Chondrocyte (in vitro differentiated cells): Measurements from ENCODE around the gene DNAH6. TPM values are rescaled to one million over a fixed set of nuclear protein-coding genes. Genes with fewer than 3 reads are reported as not detected.

Source experiments
- DNase-seq: peaks from one replicate; pipeline ENCODE4 v3.0.0; 2021; ENCODE audit warnings: mixed read lengths, low spot score
- H3K27ac Mint-ChIP-seq: one replicate; pipeline ENCODE4 v1.8.0; 2021; ENCODE audit warnings: mild to moderate bottlenecking, moderate library complexity, mixed read lengths; ENCODE audit not compliant: unreplicated experiment
- H3K27me3 Mint-ChIP-seq: 2 replicates; pipeline ENCODE4 v1.8.0; 2021; ENCODE audit warnings: low read depth, mixed read lengths
- H3K36me3 Mint-ChIP-seq: 2 replicates; pipeline ENCODE4 v1.8.0; 2021; ENCODE audit warnings: low read depth, mixed read lengths
- H3K4me1 Mint-ChIP-seq: 2 replicates; pipeline ENCODE4 v1.8.0; 2021; ENCODE audit warnings: low read depth, mild to moderate bottlenecking, mixed read lengths
- H3K4me3 Mint-ChIP-seq: one replicate; pipeline ENCODE4 v1.8.0; 2021; ENCODE audit warnings: mild to moderate bottlenecking, moderate library complexity, mixed read lengths; ENCODE audit not compliant: unreplicated experiment
- H3K9me3 Mint-ChIP-seq: 2 replicates; pipeline ENCODE4 v1.8.0; 2021; ENCODE audit warnings: low read depth, mixed read lengths
- CTCF ChIP-seq: fragments of 200-600 bp; sonication (generic); IDR thresholded peaks from 2 replicates; pipeline ENCODE4 v1.5.0; 2021; ENCODE audit warnings: antibody characterized with exemption, mild to moderate bottlenecking, moderate library complexity
- total RNA-seq: library from RNA; stranded (reverse); gene quantifications from 3 replicates; pipeline ENCODE4 v1.2.1, GENCODE V29; 2021

DNAH6 gene
- total RNA-seq, 1 donor from 2014 or later = not detected

DNA sequence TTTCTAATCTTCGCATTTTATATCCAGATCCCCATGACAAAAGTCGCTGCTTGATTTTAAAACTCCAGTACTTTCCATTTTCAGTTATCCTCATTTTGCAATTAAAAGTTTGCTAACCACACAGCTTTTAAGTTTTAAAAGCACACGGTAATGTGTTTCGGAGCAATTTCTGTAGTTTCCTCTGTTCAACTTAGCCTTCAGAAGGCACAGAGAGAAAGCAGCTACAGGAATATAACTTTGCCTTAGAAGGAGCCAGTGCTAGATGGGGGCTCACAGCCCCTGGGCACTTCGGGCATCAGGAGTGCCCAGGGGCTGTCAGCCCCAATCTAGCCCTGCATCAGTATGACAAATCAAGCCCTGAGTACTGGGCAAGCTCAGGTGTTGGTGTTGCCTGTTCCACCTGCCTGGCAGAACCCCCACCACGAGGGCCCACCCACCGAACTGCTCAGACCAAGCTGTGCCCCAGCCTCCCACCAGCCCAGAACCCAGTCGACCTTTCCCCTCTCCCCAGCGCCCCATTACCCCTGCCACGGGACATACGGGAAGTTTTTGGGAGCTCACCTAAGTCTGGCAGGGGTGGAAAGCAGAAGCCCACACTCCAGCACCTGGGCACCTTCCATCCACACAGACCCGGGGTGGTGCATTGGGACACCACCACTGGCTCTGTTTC, 317.3 kb downstream of the DNAH6 start:
- peaks cover 5% of the 10 kb centered on the region for H3K36me3 Mint-ChIP-seq
- no peak overlapping the region for H3K27ac Mint-ChIP-seq
- peaks cover 8% of the 10 kb centered on the region for H3K27me3 Mint-ChIP-seq
- peaks cover 9% of the 10 kb centered on the region for H3K9me3 Mint-ChIP-seq
- no peak for DNase-seq
- H3K4me1 Mint-ChIP-seq = peaks cover 5% of the 10 kb centered on the region
- no peak for TF ChIP-seq CTCF
- no peak overlapping the region for H3K4me3 Mint-ChIP-seq

GRCh38 chr2:84836215-84836614, 319.9 kb downstream of the DNAH6 start:
- Mint-ChIP-seq H3K4me3 (no peak overlapping the region), H3K9me3 (peaks cover 9% of the 10 kb centered on the region), H3K27ac (no peak overlapping the region), H3K36me3 (peaks cover 5% of the 10 kb centered on the region), H3K4me1 (peaks cover 27% of the 10 kb centered on the region), H3K27me3 (peaks cover 6% of the 10 kb centered on the region)
- DNase-seq = no peak
- TF ChIP-seq CTCF = no peak

DNA sequence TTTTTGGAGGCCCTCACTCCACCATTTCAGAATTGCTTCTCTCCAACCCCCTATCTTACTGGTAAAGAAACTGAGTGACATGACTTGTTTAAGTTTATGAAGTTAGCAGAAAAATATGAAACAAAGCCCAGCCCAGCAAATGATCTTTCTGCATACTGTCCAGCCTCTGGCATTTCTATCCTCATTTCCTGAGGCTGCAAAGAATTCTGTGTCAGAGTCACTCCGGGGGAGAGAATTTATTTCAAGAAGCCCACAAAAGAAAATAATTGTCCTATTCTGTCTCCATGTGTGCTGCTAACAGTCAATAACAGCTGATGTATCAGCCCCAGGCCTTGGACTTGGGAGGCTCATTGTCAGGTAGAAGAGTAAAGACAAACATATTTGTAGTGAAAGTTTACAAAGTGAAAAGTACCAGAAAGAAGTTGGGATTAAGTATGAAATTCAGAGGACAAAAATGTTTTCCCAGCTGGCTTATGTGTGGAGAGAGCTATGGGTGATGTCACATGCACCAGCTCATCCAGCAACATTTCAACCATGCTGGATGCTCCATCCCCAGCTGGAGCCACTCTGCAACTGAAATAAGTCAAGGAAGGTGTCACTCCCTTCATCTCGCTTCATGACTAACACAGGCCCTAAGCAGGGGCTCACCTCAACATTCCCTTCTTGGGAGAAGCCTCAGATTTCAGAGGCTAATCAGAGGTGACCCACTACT, 322.3 kb downstream of the DNAH6 start:
- Mint-ChIP-seq H3K36me3 (peaks cover 5% of the 10 kb centered on the region), H3K4me1 (peaks cover 27% of the 10 kb centered on the region), H3K27me3 (peaks cover 4% of the 10 kb centered on the region), H3K27ac (peak overlapping the region; percentile 50), H3K9me3 (peaks cover 9% of the 10 kb centered on the region), H3K4me3 (no peak overlapping the region)
- TF ChIP-seq CTCF = no peak
- no peak for DNase-seq

DNA sequence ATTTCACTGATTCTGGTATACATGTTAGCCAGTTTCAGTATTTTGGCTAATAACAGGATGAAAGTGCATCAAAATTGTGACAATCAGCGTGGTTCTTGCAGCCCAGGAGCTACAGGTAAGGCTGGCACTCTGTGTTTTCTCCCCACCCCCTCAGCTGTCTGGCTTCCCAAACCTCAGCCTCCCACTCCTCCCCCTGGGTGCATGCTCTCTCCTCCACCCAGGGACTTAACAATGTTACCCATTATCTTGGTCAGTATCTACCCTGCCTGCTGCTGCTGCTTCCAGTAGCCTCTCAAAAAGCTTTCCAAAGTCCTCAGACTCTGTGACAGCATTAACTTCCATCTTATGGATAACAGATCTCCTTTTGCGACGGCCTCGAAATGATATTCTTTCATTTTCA, 323.6 kb downstream of the DNAH6 start:
- DNase-seq = no peak
- Mint-ChIP-seq H3K4me3 (no peak overlapping the region), H3K9me3 (peaks cover 9% of the 10 kb centered on the region), H3K36me3 (peaks cover 5% of the 10 kb centered on the region), H3K4me1 (peaks cover 27% of the 10 kb centered on the region), H3K27ac (no peak overlapping the region), H3K27me3 (peaks cover 6% of the 10 kb centered on the region)
- no peak for TF ChIP-seq CTCF

DNA sequence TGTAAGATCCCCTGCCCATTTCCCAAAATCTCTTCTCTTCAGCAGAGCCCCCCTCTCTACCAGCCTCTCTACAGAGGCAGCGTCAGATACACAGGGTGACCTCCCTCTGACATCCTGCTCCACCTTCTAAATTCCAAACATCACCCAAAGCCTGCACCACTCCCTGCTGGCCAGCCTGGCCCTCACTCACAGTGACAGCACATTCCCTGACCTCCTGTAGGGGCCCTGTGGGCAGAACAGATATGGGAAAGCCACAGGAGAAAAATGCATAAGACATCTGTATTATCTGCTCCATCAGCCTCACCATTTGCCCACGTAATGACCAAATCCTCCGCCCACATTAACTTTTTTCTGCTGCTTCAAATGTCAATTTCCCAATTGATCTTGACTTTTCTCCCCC, 324.0 kb downstream of the DNAH6 start:
- no peak overlapping the region for H3K4me3 Mint-ChIP-seq
- no peak for TF ChIP-seq CTCF
- H3K4me1 Mint-ChIP-seq = peaks cover 27% of the 10 kb centered on the region
- peaks cover 6% of the 10 kb centered on the region for H3K27me3 Mint-ChIP-seq
- DNase-seq = no peak
- peaks cover 5% of the 10 kb centered on the region for H3K36me3 Mint-ChIP-seq
- no peak overlapping the region for H3K27ac Mint-ChIP-seq
- peaks cover 9% of the 10 kb centered on the region for H3K9me3 Mint-ChIP-seq
